Kidney (tissue), 14 donors: ENCODE results near the gene NXPE4. TPM values are rescaled to one million over a fixed set of nuclear protein-coding genes. Genes with fewer than 3 reads are reported as not detected.
"Not testable (repeated sequence)": the region's sequence is repeated elsewhere in the genome, so short reads cannot be mapped to it uniquely, and the experiment has no call there.

ENCODE experiments used
- DNase-seq, 5 donors: peaks; one replicate each; pipeline ENCODE4 v3.0.0-alpha.2; 2013 to 2020
- FAIRE-seq: peaks from 2 replicates; lab custom pipeline; 2012; peaks lifted over from hg19 to GRCh38; lab: Jason Lieb, UNC
- H3K27ac ChIP-seq, 2 donors: one replicate each; pipeline ENCODE4 v1.7.0; 2013; ENCODE audit warnings: low read depth in 2 of 2, low read length in 2 of 2, inconsistent platforms in 1 of 2
- H3K27me3 ChIP-seq: one replicate; pipeline ENCODE4 v1.7.1; 2013; ENCODE audit warnings: low read length, inconsistent platforms; ENCODE audit not compliant: control insufficient read depth, insufficient read depth
- H3K36me3 ChIP-seq, 3 donors: one replicate each; pipeline versions ENCODE4 v1.7.0 to v1.7.1; 2013; ENCODE audit warnings: low read length in 3 of 3, control low read depth in 1 of 3, inconsistent platforms in 1 of 3; ENCODE audit not compliant: insufficient read depth in 3 of 3, control insufficient read depth in 2 of 3
- H3K4me1 ChIP-seq, 3 donors: one replicate each; pipeline versions ENCODE4 v1.7.0 to v1.7.1; 2013; ENCODE audit warnings: low read length in 3 of 3, inconsistent platforms in 1 of 3, low read depth in 1 of 3; ENCODE audit not compliant: control insufficient read depth in 2 of 3, insufficient read depth in 2 of 3
- H3K4me3 ChIP-seq, 3 donors: one replicate each; pipeline versions ENCODE4 v1.7.0 to v1.8.1; 2013; ENCODE audit warnings: low read length in 3 of 3, control low read depth in 1 of 3, inconsistent platforms in 1 of 3
- H3K9ac ChIP-seq, 3 donors: one replicate each; pipeline versions ENCODE4 v1.7.0 to v1.7.1; 2013; ENCODE audit warnings: low read length in 3 of 3, control low read depth in 1 of 3, inconsistent platforms in 1 of 3
- H3K9me3 ChIP-seq, 3 donors: one replicate each; pipeline versions ENCODE4 v1.7.0 to v1.7.1; 2013; ENCODE audit warnings: low read length in 3 of 3, control low read depth in 1 of 3, inconsistent platforms in 1 of 3; ENCODE audit not compliant: control insufficient read depth in 2 of 3, insufficient read depth in 1 of 3
- intact Hi-C: fragments of 100-400 bp; cut with DNase I; formaldehyde crosslinking; loops from one replicate; pipeline ENCODE4 v1.11.1; 2022
- polyA plus RNA-seq: library from polyadenylated mRNA; stranded (reverse); fragments of 350-450 nt; fragmentation: Illumina TruSeq; extraction: RNeasy Lipid Tissue Mini Kit (QIAGEN cat#74804); gene quantifications from one replicate; pipeline ENCODE4 v1.2.3, GENCODE V29; 2014; ENCODE audit warnings: low read depth, low replicate concordance; ENCODE audit not compliant: insufficient read depth
- total RNA-seq: library from RNA; stranded (reverse); fragmentation: NEBNext Ultra II Directional; extraction: Animal tissue kit (Norgen Biotek cat#: 25700); gene quantifications from one replicate; pipeline ENCODE4 v1.2.1, GENCODE V29; 2021
- TF ChIP-seq, protein P1 (sequence below): IDR thresholded peaks from 3 replicates; pipeline ENCODE4 v1.5.1; 2012; ENCODE audit warnings: mild to moderate bottlenecking, moderate library complexity, borderline replicate concordance; ENCODE audit not compliant: insufficient read depth; ENCODE audit errors: extremely low read depth
- donor health status: control.
- donor health status: control.
- donor health status: control.
- donor health status: control.
- donor health status: control.
- donor health status: DM: yes; HTN: yes; CAD: no.
- donor health status: Normal renal cell carcinoma (clear cell type).

NXPE4 gene
- total and polyA plus RNA-seq, 2 donors from 2014 or later: 0.34 to 0.63 TPM

GRCh38 chr11:114610984-114611944 is 15.7 kb upstream of the NXPE4 start:
- no peak for DNase-seq
- Histone ChIP-seq H3K4me1 (no peaks in the 10 kb centered on the region), H3K9ac (no peak overlapping the region), H3K4me3 (no peak overlapping the region), H3K27ac (no peak overlapping the region), H3K9me3 (peaks cover 0 to 2% (median 0%) of the 10 kb centered on the region in 3 donors), H3K36me3 (no peaks in the 10 kb centered on the region), H3K27me3 (no peaks in the 10 kb centered on the region)
- TF ChIP-seq, protein P1, sequence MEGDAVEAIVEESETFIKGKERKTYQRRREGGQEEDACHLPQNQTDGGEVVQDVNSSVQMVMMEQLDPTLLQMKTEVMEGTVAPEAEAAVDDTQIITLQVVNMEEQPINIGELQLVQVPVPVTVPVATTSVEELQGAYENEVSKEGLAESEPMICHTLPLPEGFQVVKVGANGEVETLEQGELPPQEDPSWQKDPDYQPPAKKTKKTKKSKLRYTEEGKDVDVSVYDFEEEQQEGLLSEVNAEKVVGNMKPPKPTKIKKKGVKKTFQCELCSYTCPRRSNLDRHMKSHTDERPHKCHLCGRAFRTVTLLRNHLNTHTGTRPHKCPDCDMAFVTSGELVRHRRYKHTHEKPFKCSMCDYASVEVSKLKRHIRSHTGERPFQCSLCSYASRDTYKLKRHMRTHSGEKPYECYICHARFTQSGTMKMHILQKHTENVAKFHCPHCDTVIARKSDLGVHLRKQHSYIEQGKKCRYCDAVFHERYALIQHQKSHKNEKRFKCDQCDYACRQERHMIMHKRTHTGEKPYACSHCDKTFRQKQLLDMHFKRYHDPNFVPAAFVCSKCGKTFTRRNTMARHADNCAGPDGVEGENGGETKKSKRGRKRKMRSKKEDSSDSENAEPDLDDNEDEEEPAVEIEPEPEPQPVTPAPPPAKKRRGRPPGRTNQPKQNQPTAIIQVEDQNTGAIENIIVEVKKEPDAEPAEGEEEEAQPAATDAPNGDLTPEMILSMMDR: no peak
- intact Hi-C loops: no loop called here
- FAIRE-seq: no peak

DNA sequence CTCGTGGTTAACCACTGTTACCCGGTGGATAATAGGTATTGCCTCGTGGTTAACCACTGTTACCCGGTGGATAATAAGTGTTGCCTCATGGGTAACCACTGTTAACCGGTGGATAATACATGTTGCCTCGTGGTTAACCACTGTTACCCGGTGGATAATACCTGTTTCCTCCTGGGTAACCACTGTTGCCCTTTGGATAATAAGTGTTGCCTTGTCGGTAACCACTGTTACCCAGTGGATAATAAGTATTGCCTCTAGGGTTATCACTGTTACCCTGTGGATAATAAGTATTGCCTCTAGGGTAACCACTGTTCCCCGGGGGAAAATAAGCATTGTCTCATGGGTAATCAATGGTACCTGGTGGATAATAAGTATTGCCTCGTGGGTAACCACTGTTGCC is 15.0 kb upstream of the NXPE4 start:
- Histone ChIP-seq H3K36me3 (no peaks in the 10 kb centered on the region), H3K27ac (no peak overlapping the region), H3K9me3 (peaks cover 0 to 2% (median 0%) of the 10 kb centered on the region in 3 donors), H3K4me1 (no peaks in the 10 kb centered on the region), H3K27me3 (no peaks in the 10 kb centered on the region), H3K9ac (no peak overlapping the region), H3K4me3 (no peak overlapping the region)
- FAIRE-seq: no peak
- TF ChIP-seq, protein P1: no peak
- DNase-seq: no peak
- intact Hi-C loops: no loop called here

GRCh38 chr11:114609429-114609828 is 13.8 kb upstream of the NXPE4 start:
- peaks cover 0 to 2% (median 0%) of the 10 kb centered on the region in 3 donors for H3K9me3 ChIP-seq
- no peak for FAIRE-seq
- no peak for DNase-seq
- no peaks in the 10 kb centered on the region for H3K36me3 ChIP-seq
- H3K27me3 ChIP-seq: no peaks in the 10 kb centered on the region
- intact Hi-C loops: no loop called here
- TF ChIP-seq, protein P1: no peak
- H3K9ac ChIP-seq: no peak overlapping the region
- H3K4me3 ChIP-seq: no peak overlapping the region
- no peak overlapping the region for H3K27ac ChIP-seq
- H3K4me1 ChIP-seq: no peaks in the 10 kb centered on the region

DNA sequence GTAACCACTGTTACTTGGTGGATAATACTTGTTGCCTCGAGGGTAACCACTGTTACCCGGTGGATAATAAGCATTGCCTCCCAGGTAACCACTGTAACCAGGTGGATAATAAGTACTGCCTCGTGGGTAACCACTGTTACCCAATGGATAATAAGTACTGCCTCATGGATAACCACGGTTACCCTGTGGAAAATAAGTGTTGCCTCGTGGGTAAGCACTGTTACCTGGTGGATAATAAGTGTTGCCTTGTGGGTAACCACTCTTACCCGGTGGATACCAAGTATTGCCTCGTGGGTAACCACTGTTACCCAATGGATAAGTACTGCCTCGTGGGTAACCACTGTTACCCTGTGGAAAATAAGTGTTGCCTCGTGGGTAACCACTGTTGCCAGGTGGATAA is 13.0 kb upstream of the NXPE4 start:
- H3K4me1 ChIP-seq, H3K27me3 ChIP-seq, H3K9ac ChIP-seq, H3K9me3 ChIP-seq, H3K36me3 ChIP-seq, H3K4me3 ChIP-seq, FAIRE-seq, H3K27ac ChIP-seq, DNase-seq, intact Hi-C loops: not testable (repeated sequence)
